ENCODE measurements around the gene MT1H. TPM values are rescaled to one million over a fixed set of nuclear protein-coding genes. Genes with fewer than 3 reads are reported as not detected.

The MT1H gene
- total RNA-seq, 1 experiment from 2014 or later: not detected

- H3K27me3 ChIP-seq (ENCODE audit: insufficient read depth, low read length): no peaks in the 10 kb centered on the region
- intact Hi-C loops (cut with micrococcal nuclease): no loop called here
- H3K79me2 ChIP-seq (ENCODE audit: insufficient read depth, low read length): no peaks in the 10 kb centered on the region
- H3K36me3 ChIP-seq (ENCODE audit: control insufficient read depth in 1 of 2, insufficient read depth in 2 of 2, low read length in 2 of 2): no peaks in the 10 kb centered on the region
- H2AFZ ChIP-seq (ENCODE audit: low read depth, low read length, poor library complexity, severe bottlenecking): no peak overlapping the region
- no peak overlapping the region for H3K27ac ChIP-seq (ENCODE audit: low read depth, low read length)
- CTCF ChIA-PET: no interaction called here
- BruUV-seq (replicated peaks): no TSS peak
- no peak overlapping the region for H3K9ac ChIP-seq (ENCODE audit: low read length)
- POLR2A ChIA-PET: no interaction called here
- H4K20me1 ChIP-seq (ENCODE audit: insufficient read depth): no peaks in the 10 kb centered on the region
- TF ChIP-seq EZH2 (IDR thresholded peaks at IDR 0.05): no peak
- TF ChIP-seq JUND (IDR thresholded peaks at IDR 0.05): no peak
- no peak for TF ChIP-seq CBX3 (IDR thresholded peaks at IDR 0.05; ENCODE audit: low read depth)
- TF ChIP-seq SRF (IDR thresholded peaks at IDR 0.05; ENCODE audit: low read depth): no peak
- no peak for TF ChIP-seq RAD21 (IDR thresholded peaks at IDR 0.05; ENCODE audit: low read depth)
- TF ChIP-seq EZH2phosphoT487 (IDR thresholded peaks at IDR 0.05; ENCODE audit: borderline replicate concordance): no peak
- TF ChIP-seq, protein P1, sequence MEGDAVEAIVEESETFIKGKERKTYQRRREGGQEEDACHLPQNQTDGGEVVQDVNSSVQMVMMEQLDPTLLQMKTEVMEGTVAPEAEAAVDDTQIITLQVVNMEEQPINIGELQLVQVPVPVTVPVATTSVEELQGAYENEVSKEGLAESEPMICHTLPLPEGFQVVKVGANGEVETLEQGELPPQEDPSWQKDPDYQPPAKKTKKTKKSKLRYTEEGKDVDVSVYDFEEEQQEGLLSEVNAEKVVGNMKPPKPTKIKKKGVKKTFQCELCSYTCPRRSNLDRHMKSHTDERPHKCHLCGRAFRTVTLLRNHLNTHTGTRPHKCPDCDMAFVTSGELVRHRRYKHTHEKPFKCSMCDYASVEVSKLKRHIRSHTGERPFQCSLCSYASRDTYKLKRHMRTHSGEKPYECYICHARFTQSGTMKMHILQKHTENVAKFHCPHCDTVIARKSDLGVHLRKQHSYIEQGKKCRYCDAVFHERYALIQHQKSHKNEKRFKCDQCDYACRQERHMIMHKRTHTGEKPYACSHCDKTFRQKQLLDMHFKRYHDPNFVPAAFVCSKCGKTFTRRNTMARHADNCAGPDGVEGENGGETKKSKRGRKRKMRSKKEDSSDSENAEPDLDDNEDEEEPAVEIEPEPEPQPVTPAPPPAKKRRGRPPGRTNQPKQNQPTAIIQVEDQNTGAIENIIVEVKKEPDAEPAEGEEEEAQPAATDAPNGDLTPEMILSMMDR (IDR thresholded peaks at IDR 0.05 in 2 of 3, conservative IDR thresholded peaks at IDR 0.05 in 1 of 3; ENCODE audit: borderline replicate concordance in 1 of 3, insufficient read depth in 1 of 3, low read depth in 2 of 3, low read length in 2 of 3): no peak
- no peak for TF ChIP-seq SP1 (IDR thresholded peaks at IDR 0.05; ENCODE audit: low read depth)
- no peak for TF ChIP-seq ZFX (IDR thresholded peaks at IDR 0.05)
- TF ChIP-seq, protein P2, sequence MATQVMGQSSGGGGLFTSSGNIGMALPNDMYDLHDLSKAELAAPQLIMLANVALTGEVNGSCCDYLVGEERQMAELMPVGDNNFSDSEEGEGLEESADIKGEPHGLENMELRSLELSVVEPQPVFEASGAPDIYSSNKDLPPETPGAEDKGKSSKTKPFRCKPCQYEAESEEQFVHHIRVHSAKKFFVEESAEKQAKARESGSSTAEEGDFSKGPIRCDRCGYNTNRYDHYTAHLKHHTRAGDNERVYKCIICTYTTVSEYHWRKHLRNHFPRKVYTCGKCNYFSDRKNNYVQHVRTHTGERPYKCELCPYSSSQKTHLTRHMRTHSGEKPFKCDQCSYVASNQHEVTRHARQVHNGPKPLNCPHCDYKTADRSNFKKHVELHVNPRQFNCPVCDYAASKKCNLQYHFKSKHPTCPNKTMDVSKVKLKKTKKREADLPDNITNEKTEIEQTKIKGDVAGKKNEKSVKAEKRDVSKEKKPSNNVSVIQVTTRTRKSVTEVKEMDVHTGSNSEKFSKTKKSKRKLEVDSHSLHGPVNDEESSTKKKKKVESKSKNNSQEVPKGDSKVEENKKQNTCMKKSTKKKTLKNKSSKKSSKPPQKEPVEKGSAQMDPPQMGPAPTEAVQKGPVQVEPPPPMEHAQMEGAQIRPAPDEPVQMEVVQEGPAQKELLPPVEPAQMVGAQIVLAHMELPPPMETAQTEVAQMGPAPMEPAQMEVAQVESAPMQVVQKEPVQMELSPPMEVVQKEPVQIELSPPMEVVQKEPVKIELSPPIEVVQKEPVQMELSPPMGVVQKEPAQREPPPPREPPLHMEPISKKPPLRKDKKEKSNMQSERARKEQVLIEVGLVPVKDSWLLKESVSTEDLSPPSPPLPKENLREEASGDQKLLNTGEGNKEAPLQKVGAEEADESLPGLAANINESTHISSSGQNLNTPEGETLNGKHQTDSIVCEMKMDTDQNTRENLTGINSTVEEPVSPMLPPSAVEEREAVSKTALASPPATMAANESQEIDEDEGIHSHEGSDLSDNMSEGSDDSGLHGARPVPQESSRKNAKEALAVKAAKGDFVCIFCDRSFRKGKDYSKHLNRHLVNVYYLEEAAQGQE (IDR thresholded peaks at IDR 0.05; ENCODE audit: low read depth): no peak
- no peak for TF ChIP-seq TCF7L2 (IDR thresholded peaks at IDR 0.05; ENCODE audit: borderline replicate concordance, extremely low read depth, insufficient read depth, insufficient read length)
- no peak for TF ChIP-seq ELF1 (IDR thresholded peaks at IDR 0.05; ENCODE audit: borderline replicate concordance, low read depth)
- no peaks in the 10 kb centered on the region for H3K9me3 ChIP-seq (ENCODE audit: control insufficient read depth in 1 of 2, insufficient read depth in 1 of 2, low read depth in 1 of 2, low read length in 2 of 2)
- H3K4me2 ChIP-seq (ENCODE audit: low read length): no peak overlapping the region
- no peaks in the 10 kb centered on the region for H3K9me2 ChIP-seq (ENCODE audit: insufficient read depth)
- no peak for DNase-seq (ENCODE audit: low read depth, low spot score)
- peaks cover 11 to 23% of the 10 kb centered on the region in 2 experiments for H3K4me1 ChIP-seq (ENCODE audit: control insufficient read depth in 1 of 2, insufficient read depth in 2 of 2, low read length in 2 of 2)
- H3K4me3 ChIP-seq (replicated peaks in 1 of 2; ENCODE audit: low read depth in 1 of 2, low read length in 2 of 2): no peak overlapping the region
- RAD21 ChIA-PET (ENCODE audit: low non-redundant PET in 1 of 2, low total read pairs in 2 of 2, uncharacterized antibody in 2 of 2, unreplicated experiment in 2 of 2): no interaction called here
- ATAC-seq: no peak
These were observed 21.8 kb upstream of the MT1H start for GRCh38 chr16:56647641-56648431.

All from HCT116 (cell line).